Measurements from ENCODE around the gene LMO2.

DNA sequence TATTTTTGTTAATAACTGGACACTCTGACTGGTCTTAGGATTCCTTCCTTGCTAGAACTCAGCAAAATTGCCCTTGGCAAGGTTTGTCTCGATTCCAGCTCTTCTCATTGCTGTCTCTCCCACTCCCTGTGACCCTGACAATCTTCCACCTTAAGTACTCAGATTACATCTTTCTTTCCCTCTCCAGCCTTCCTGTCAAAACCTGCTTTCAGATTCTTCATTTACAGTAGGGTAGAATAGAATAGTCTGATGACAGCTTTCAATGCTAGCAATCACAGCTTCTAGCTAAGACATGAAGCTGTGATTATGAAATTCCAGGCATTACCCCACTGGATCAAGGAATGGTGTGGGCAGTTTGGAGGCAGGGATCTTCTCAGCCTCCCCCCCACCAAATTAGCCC lies 39.2 kb upstream of the LMO2 start:
- TF ChIP-seq, protein P1, sequence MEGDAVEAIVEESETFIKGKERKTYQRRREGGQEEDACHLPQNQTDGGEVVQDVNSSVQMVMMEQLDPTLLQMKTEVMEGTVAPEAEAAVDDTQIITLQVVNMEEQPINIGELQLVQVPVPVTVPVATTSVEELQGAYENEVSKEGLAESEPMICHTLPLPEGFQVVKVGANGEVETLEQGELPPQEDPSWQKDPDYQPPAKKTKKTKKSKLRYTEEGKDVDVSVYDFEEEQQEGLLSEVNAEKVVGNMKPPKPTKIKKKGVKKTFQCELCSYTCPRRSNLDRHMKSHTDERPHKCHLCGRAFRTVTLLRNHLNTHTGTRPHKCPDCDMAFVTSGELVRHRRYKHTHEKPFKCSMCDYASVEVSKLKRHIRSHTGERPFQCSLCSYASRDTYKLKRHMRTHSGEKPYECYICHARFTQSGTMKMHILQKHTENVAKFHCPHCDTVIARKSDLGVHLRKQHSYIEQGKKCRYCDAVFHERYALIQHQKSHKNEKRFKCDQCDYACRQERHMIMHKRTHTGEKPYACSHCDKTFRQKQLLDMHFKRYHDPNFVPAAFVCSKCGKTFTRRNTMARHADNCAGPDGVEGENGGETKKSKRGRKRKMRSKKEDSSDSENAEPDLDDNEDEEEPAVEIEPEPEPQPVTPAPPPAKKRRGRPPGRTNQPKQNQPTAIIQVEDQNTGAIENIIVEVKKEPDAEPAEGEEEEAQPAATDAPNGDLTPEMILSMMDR (IDR thresholded peaks at IDR 0.05) = no peak
- TF ChIP-seq POLR2A (IDR thresholded peaks at IDR 0.05) = no peak
